HUES6 (cell line): Measurements from ENCODE around the gene TEX19.
"Not testable (repeated sequence)": the region's sequence is repeated elsewhere in the genome, so short reads cannot be mapped to it uniquely, and the experiment has no call there.

Experiments used
- H3K27ac ChIP-seq: 2 replicates; pipeline ENCODE4 v1.7.0; 2013; ENCODE audit warnings: low read depth, mild to moderate bottlenecking, low read length, inconsistent platforms
- H3K27me3 ChIP-seq: 2 replicates; pipeline ENCODE4 v1.6.1; 2013; ENCODE audit warnings: low read length; ENCODE audit not compliant: control insufficient read depth, insufficient read depth
- H3K36me3 ChIP-seq: 2 replicates; pipeline ENCODE4 v1.6.1; 2013; ENCODE audit warnings: low read length; ENCODE audit not compliant: control insufficient read depth, insufficient read depth
- H3K4me1 ChIP-seq: 2 replicates; pipeline ENCODE4 v1.6.1; 2013; ENCODE audit warnings: low read length; ENCODE audit not compliant: control insufficient read depth, insufficient read depth
- H3K4me3 ChIP-seq: 2 replicates; pipeline ENCODE4 v1.5.1; 2013; ENCODE audit warnings: low read depth, low read length
- H3K9ac ChIP-seq: one replicate; pipeline ENCODE4 v1.6.1; 2013; ENCODE audit warnings: mild to moderate bottlenecking, low read length
- H3K9me3 ChIP-seq: 2 replicates; pipeline ENCODE4 v1.6.1; 2013; ENCODE audit warnings: low read depth, low read length; ENCODE audit not compliant: control insufficient read depth, insufficient read depth

TEX19 gene

DNA sequence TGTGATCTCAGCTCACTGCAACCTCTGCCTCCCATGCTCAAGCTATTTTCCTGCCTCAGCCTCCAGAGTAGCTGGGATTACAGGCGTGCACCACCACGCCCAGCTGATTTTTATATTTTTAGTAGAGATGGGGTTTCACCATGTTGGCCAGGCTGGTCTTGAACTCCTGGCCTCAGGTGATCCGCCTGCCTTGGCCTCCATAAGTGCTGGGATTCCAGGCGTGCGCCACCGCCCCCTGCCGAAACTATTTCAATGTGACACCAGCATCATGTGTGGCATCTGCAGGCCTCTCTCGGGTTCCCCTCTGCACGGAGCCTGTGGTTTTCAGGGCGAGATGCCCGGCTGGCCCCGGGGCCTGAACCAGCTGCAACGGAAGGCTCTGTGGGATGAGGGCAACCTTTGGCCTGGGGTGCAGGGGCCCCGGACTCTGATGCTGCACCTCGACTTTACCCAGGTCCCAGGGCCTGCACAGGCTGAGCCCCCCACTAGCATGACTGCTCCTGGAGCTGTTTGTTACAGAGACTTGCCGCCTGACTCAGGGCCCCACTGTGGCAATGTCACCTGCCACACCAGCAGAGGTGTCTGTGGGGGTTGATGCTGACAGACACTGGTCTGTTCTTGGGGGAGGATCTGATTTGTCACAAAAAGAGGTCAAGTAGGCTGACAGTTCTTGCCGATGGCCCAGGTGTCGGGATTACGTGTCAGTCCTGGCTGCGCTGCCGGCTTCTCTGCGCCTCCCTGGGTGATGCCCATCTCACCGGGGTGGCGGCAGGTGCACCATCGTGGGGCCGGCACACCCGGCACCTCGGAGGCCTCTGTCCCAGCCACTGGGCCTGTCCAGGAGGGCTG, 8.6 kb upstream of the TEX19 start:
- Histone ChIP-seq H3K9me3 (no peaks in the 10 kb centered on the region), H3K9ac (no peak overlapping the region), H3K27me3 (no peaks in the 10 kb centered on the region)

DNA sequence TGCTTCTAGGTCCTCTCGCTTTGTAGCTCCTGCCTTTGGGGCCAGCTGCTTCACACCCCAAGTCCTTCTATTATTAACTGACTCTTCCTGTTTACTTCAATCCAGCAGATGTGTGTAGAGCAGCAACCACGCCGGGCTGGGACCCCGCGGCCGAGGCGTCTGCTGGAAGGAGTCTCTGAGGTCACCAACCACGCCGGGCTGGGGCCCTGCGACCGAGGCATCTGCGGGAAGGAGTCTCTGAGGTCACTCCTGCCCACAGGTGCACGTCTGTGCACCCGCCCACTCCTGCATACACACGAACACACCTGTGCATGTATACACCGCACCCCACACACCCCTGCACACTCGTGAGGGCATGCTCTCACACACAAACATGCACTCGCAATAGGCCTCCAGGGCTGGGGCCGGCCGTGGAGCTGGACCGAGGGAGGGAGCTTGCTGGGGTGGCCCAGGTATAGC, 7.8 kb upstream of the TEX19 start:
- H3K36me3 ChIP-seq = no peaks in the 10 kb centered on the region
- no peak overlapping the region for H3K27ac ChIP-seq
- H3K4me3 ChIP-seq = no peak overlapping the region
- no peaks in the 10 kb centered on the region for H3K9me3 ChIP-seq
- H3K4me1 ChIP-seq = peaks cover 7% of the 10 kb centered on the region
- H3K27me3 ChIP-seq = no peaks in the 10 kb centered on the region
- H3K9ac ChIP-seq = no peak overlapping the region

More for the DNA sequence above, 8.6 kb upstream of the TEX19 start:
- H3K4me3 ChIP-seq = no peak overlapping the region
- H3K4me1 ChIP-seq = peaks cover 7% of the 10 kb centered on the region
- no peak overlapping the region for H3K27ac ChIP-seq
- H3K36me3 ChIP-seq = no peaks in the 10 kb centered on the region

DNA sequence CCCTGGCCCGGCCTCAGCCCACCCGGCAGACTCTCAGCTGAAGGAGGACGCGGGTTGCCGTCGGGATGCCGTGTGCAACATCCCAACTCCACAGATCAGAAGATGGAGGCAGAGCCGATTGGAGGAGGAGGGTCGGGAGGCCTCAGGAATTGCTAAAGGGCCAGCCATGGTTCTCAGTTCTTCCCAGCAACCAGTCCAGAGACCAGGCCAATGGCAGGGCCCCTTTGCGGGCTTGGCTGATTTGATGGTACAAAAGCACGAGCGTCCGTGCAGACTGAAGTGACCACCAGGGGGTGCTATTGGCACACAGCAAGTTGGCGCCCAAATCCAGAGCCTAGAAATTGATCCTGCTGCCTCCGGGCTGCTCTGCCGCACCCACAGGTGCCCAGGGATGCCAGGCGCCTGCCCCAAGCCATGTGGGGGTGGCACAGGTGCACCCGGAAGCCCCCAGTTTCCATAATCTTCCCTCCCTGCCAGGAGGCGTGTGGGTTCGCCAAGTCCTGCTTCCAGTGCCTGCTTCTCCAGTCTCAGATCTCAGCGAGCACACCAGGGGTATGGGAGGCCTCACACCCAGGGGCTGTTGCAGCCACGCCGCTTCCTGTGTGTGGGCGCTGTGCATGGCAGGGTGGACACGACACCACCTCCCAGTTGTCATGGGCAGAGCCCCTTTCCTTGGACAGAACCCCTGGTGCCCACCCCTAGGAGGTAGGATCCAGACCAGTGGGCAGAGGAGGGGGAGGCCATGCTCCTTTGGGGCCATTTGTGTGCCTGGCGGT, 7.1 kb upstream of the TEX19 start:
- Histone ChIP-seq H3K27me3 (no peaks in the 10 kb centered on the region), H3K4me3 (no peak overlapping the region), H3K9ac (no peak overlapping the region), H3K9me3 (no peaks in the 10 kb centered on the region), H3K27ac (no peak overlapping the region), H3K4me1 (peaks cover 7% of the 10 kb centered on the region), H3K36me3 (no peaks in the 10 kb centered on the region)

DNA sequence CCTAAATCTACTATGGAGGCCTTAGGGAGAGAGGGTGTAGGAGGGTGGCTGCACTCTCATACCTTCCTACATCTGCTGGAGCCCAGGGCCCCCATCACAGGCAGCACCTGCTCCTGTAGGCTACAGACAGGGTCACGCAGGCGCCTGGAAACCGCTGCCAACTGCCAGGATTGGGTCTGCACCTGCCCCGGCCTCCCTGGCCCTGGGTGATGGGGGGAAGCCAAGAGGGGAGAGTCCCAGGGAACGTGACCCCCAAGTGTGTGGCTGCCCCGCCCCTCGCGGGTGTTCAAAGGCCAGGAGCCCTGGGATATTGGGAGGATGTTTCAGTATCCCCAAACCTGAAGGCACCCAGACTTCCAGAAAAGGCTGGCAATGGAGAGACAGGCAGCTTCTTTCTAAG, 5.6 kb upstream of the TEX19 start:
- Histone ChIP-seq H3K9me3 (no peaks in the 10 kb centered on the region), H3K27me3 (no peaks in the 10 kb centered on the region), H3K9ac (no peak overlapping the region), H3K4me3 (no peak overlapping the region), H3K27ac (no peak overlapping the region), H3K4me1 (peaks cover 7% of the 10 kb centered on the region), H3K36me3 (no peaks in the 10 kb centered on the region)

DNA sequence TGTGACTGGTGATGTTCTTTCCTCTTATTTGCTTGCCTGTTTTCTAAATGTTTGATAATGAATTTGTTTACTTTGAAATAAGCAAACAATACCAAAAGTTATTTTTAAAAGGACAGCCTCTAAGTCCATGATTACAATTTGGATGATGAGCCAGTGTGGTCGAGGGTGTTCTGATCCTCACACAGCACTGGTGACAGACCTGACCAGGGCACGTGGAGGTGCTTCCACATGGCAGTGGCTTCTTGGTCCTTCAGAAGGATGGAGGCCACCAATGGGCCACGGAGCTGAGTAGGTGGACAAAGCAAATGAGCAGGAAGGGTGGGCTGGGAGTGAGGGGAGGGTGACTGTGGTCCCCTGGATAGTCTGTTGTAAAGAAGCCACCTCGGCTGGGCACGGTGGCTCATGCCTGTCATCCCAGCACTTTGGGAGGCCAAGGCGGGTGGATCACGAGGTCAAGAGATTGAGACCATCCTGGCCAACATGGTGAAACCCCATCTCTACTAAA, 4.2 kb upstream of the TEX19 start:
- no peaks in the 10 kb centered on the region for H3K4me1 ChIP-seq
- no peaks in the 10 kb centered on the region for H3K9me3 ChIP-seq
- no peak overlapping the region for H3K27ac ChIP-seq
- no peak overlapping the region for H3K4me3 ChIP-seq
- no peak overlapping the region for H3K9ac ChIP-seq
- H3K27me3 ChIP-seq = peaks cover 5% of the 10 kb centered on the region; the same call in 1 of the 2 replicates
- H3K36me3 ChIP-seq = no peaks in the 10 kb centered on the region

DNA sequence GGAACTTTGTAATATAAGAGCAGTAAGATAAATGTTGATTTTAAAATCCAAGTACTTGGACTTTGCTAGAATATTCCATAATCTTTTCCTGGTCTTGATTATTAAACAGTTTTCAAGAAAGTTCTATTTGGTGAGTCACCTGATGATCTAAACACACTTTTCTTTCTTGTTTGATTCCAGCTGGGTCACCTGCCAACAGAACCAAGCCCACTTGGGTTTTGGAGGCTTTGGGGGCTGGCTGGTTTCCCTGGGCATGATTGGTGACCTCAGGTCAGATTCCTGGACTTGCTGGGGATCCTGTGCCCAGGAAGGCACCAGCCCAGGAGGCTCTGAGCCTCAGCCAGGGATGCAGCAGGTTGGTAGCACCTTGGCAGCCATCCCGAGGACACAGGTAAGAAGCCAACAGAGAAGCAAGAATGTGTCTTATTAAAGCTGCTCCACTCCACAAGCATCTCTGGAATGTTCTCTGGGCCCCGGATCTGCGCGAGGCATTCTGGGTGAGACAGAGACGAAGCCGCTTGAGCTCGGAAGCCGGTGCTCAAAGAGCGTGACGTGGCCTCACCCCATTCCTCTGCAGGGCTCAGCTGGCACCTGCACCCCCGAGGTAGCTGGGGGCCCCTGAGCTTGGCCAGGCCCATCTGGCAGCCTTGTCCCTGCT, 3.1 kb upstream of the TEX19 start:
- Histone ChIP-seq H3K9me3 (no peaks in the 10 kb centered on the region), H3K36me3 (no peaks in the 10 kb centered on the region), H3K4me3 (no peak overlapping the region), H3K9ac (no peak overlapping the region), H3K27ac (no peak overlapping the region), H3K27me3 (peaks cover 9% of the 10 kb centered on the region), H3K4me1 (no peaks in the 10 kb centered on the region)

DNA sequence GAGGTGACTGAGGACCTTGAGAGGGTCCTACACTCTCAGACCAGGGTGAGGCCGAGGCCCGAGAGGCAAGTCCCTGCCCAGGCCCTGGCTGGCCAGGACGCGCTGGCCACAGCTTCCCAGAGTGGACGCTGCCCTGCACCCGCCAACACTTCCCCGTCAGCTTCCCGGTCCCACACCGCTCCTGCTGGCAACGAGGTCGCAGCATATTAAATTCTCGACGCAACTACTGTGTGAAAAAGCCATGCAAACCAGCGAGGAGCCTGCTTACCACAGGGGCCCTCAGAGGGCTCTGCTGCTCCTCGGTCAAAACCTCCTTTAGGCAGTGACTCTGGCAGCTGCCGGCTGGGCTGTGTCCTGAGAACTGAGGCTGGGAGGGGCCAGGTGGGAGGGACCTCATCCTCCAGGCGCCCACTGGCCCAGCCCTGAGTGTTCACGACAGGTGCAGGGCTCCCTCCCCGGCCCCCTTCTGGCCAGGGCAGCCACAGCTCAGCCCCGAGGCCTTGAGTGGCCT, 2.1 kb upstream of the TEX19 start:
- H3K4me3 ChIP-seq = no peak overlapping the region
- H3K27me3 ChIP-seq = peaks cover 9% of the 10 kb centered on the region
- no peak overlapping the region for H3K9ac ChIP-seq
- no peak overlapping the region for H3K27ac ChIP-seq
- no peaks in the 10 kb centered on the region for H3K36me3 ChIP-seq
- H3K9me3 ChIP-seq = no peaks in the 10 kb centered on the region
- H3K4me1 ChIP-seq = no peaks in the 10 kb centered on the region

DNA sequence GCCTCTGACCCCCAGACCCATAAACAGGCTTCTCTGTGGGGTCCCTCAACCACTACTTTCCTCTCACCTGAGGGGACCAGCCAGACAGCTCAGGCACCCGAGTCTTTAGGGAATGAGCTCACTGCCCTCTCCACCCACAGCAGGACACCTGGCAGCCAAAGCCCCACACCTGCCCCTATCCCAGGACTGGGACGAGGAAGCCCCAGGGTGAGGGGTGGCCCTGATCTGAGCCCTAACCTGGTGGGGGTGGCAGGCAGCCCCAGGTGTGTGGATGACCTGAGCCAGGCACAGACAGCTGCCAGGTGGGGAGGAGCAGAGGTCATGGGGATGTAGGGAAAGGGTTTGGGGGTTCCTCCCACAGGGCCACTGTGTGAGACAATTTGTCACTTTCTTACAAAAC, 1.7 kb upstream of the TEX19 start:
- Histone ChIP-seq H3K36me3 (no peaks in the 10 kb centered on the region), H3K9ac (no peak overlapping the region), H3K27me3 (peaks cover 9% of the 10 kb centered on the region), H3K4me3 (no peak overlapping the region), H3K27ac (no peak overlapping the region), H3K9me3 (no peaks in the 10 kb centered on the region), H3K4me1 (no peaks in the 10 kb centered on the region)

DNA sequence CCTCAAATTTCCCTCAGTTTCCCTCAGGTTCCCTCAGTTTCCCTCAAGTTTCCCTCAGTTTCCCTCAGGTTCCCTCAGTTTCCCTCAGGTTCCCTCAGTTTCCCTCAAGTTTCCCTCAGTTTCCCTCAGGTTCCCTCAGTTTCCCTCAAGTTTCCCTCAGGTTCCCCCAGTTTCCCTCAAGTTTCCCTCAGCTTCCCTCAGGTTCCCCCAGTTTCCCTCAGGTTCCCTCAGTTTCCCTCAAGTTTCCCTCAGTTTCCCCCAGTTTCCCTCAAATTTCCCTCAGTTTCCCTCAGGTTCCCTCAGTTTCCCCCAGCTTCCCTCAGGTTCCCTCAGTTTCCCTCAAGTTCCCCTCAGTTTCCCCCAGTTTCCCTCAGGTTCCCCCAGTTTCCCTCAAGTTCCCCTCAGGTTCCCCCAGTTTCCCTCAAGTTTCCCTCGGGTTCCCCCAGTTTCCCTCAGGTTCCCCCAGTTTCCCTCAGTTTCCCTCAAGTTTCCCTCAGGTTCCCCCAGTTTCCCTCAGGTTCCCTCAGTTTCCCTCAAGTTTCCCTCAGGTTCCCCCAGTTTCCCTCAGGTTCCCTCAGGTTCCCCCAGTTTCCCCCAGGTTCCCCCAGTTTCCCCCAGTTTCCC, 516 bp downstream of the TEX19 start:
- not testable (repeated sequence) for H3K27me3 ChIP-seq, H3K36me3 ChIP-seq, H3K4me3 ChIP-seq, H3K4me1 ChIP-seq, H3K27ac ChIP-seq, H3K9me3 ChIP-seq, H3K9ac ChIP-seq

DNA sequence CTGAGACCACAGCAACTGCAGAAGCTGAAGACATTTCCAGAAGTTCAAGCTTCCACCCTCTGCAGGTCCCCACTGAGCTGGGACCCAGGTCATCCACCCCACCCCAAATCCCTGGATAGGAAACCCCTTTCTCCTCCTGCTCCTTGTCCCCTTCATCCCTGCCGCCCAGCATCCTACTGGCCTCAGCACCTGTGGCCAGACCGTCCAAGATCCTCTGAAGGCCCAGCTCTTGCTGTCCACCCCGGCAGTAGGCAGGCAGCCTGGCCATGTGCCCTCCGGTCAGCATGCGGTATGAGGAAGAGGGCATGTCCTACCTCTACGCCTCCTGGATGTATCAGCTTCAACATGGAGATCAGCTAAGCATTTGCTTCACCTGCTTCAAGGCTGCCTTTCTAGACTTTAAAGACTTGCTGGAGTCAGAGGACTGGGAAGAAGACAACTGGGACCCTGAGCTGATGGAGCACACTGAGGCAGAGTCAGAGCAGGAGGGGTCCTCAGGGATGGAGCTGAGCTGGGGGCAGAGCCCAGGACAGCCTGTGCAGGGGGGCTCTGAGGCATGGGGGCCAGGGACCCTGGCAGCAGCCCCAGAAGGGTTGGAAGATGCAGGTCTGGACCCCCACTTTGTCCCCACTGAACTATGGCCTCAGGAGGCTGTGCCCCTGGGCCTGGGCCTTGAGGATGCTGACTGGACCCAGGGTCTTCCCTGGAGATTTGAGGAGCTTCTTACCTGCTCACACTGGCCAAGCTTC, 3.0 kb downstream of the TEX19 start:
- no peak overlapping the region for H3K27ac ChIP-seq
- H3K9me3 ChIP-seq = no peaks in the 10 kb centered on the region
- no peak overlapping the region for H3K9ac ChIP-seq
- peaks cover 2% of the 10 kb centered on the region; the same call in 1 of the 2 replicates for H3K4me1 ChIP-seq
- H3K4me3 ChIP-seq = no peak overlapping the region
- no peaks in the 10 kb centered on the region for H3K36me3 ChIP-seq
- peaks cover 9% of the 10 kb centered on the region for H3K27me3 ChIP-seq
